H1 (cell line): ENCODE results near the gene TBC1D30.

ENCODE experiments used
- CHD2 ChIP-seq: IDR thresholded peaks from 2 replicates; pipeline ENCODE4 v1.6.1; 2012; ENCODE audit warnings: low read length, improper control_type of control experiment
- CREB1 ChIP-seq: IDR thresholded peaks from 2 replicates; pipeline ENCODE4 v1.6.1; 2012; ENCODE audit warnings: inconsistent platforms
- EGR1 ChIP-seq: IDR thresholded peaks from 2 replicates; pipeline ENCODE4 v1.6.1; 2011; ENCODE audit warnings: low read depth, low read length, borderline replicate concordance
- GABPA ChIP-seq: IDR thresholded peaks from 2 replicates; pipeline ENCODE4 v1.6.1; 2011; ENCODE audit warnings: mild to moderate bottlenecking, low read length, moderate library complexity, borderline replicate concordance; ENCODE audit not compliant: insufficient read depth
- HDAC2 ChIP-seq, 2 experiments: fragments of 300-600 bp in 1 of 2; sonication (generic) in 1 of 2; IDR thresholded peaks; 2 replicates each; pipeline ENCODE4 v1.6.1; 2011 to 2012; ENCODE audit warnings: low read depth in 2 of 2, low read length in 2 of 2, mild to moderate bottlenecking in 2 of 2, moderate library complexity in 2 of 2, borderline replicate concordance in 1 of 2, inconsistent platforms in 1 of 2
- JUND ChIP-seq: IDR thresholded peaks from 2 replicates; pipeline ENCODE4 v1.6.1; 2011; ENCODE audit warnings: mild to moderate bottlenecking, improper control_type of control experiment, low read length
- PHF8 ChIP-seq: fragments of 200-600 bp; sonication (generic); conservative IDR thresholded peaks from 2 replicates; pipeline ENCODE4 v1.7.1; 2012; ENCODE audit warnings: low read depth, mild to moderate bottlenecking, inconsistent platforms, low read length, moderate library complexity
- POLR2A ChIP-seq, 2 experiments: IDR thresholded peaks; 1 replicate in 1 of 2; 2 replicates in 1 of 2; pipeline ENCODE4 v1.6.1; 2011; ENCODE audit warnings: low read depth in 2 of 2, low read length in 2 of 2, mild to moderate bottlenecking in 2 of 2; ENCODE audit errors: control extremely low read depth in 1 of 2
- POLR2AphosphoS5 ChIP-seq: IDR thresholded peaks from 2 replicates; pipeline ENCODE4 v1.6.1; 2011; ENCODE audit warnings: low read depth, low read length
- SAP30 ChIP-seq: fragments of 300-600 bp; sonication (generic); IDR thresholded peaks from 2 replicates; pipeline ENCODE4 v1.7.1; 2012; ENCODE audit warnings: low read length, moderate library complexity, mild to moderate bottlenecking, inconsistent platforms; ENCODE audit not compliant: insufficient read depth, insufficient replicate concordance
- SP2 ChIP-seq: IDR thresholded peaks from 2 replicates; pipeline ENCODE4 v1.6.1; 2012; ENCODE audit warnings: mild to moderate bottlenecking, low read length, inconsistent platforms
- TBP ChIP-seq: IDR thresholded peaks from 2 replicates; pipeline ENCODE4 v1.6.1; 2011; ENCODE audit warnings: low read depth, low read length, improper control_type of control experiment
- TF ChIP-seq, protein P1 (sequence below), 3 experiments: IDR thresholded peaks; 1 replicate in 2 of 3; 2 replicates in 1 of 3; pipeline versions ENCODE4 v1.5.1 to v1.6.1; 2011; ENCODE audit warnings: low read length in 3 of 3, mild to moderate bottlenecking in 3 of 3, inconsistent platforms in 2 of 3, low read depth in 1 of 3, moderate library complexity in 1 of 3; ENCODE audit not compliant: insufficient read depth in 1 of 3; ENCODE audit errors: control extremely low read depth in 1 of 3

GRCh38 chr12:64893961-64894360 lies 69.5 kb downstream of the TBC1D30 start:
- TF ChIP-seq POLR2A (IDR thresholded peaks at IDR 0.05; ENCODE audit: control extremely low read depth in 1 of 2, low read depth in 2 of 2, low read length in 2 of 2) (no peak), CHD2 (no peak), EGR1 (no peak), POLR2AphosphoS5 (no peak), TBP (no peak), CREB1 (no peak), GABPA (no peak), HDAC2 (IDR thresholded peaks at IDR 0.05; ENCODE audit: borderline replicate concordance in 1 of 2, low read depth in 2 of 2, low read length in 2 of 2) (no peak), SP2 (no peak), JUND (no peak), SAP30 (no peak), PHF8 (no peak)
- TF ChIP-seq, protein P1, sequence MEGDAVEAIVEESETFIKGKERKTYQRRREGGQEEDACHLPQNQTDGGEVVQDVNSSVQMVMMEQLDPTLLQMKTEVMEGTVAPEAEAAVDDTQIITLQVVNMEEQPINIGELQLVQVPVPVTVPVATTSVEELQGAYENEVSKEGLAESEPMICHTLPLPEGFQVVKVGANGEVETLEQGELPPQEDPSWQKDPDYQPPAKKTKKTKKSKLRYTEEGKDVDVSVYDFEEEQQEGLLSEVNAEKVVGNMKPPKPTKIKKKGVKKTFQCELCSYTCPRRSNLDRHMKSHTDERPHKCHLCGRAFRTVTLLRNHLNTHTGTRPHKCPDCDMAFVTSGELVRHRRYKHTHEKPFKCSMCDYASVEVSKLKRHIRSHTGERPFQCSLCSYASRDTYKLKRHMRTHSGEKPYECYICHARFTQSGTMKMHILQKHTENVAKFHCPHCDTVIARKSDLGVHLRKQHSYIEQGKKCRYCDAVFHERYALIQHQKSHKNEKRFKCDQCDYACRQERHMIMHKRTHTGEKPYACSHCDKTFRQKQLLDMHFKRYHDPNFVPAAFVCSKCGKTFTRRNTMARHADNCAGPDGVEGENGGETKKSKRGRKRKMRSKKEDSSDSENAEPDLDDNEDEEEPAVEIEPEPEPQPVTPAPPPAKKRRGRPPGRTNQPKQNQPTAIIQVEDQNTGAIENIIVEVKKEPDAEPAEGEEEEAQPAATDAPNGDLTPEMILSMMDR (IDR thresholded peaks at IDR 0.05; ENCODE audit: control extremely low read depth in 1 of 3, insufficient read depth in 1 of 3, low read depth in 1 of 3, low read length in 3 of 3) = no peak
